Measurements from ENCODE around the gene CAMTA1. TPM values are rescaled to one million over a fixed set of nuclear protein-coding genes. Genes with fewer than 3 reads are reported as not detected.

Gene CAMTA1
- total and polyA plus RNA-seq, 4 donors, result 48.1 to 140 (median 52.3) TPM

- H3K27me3 ChIP-seq (ENCODE audit: control insufficient read depth in 3 of 3, insufficient read depth in 3 of 3, low read length in 2 of 3), result no peaks in the 10 kb centered on the region
- peak overlapping the region; percentile 28 to 55 for H3K9ac ChIP-seq (ENCODE audit: insufficient read depth in 1 of 2, low read length in 2 of 2)
- no peaks in the 10 kb centered on the region for H3K9me3 ChIP-seq (ENCODE audit: control insufficient read depth in 4 of 4, insufficient read depth in 3 of 4, low read length in 3 of 4)
- peaks cover 3 to 23% (median 10%) of the 10 kb centered on the region in 5 donors for H3K4me1 ChIP-seq (ENCODE audit: control insufficient read depth in 5 of 5, insufficient read depth in 5 of 5, low read length in 5 of 5)
- peak overlapping the region in 1 of 2 donors; percentile 95 for H3K27ac ChIP-seq (ENCODE audit: low read depth in 1 of 2, low read length in 1 of 2)
- WGBS, 2 donors, result 1 to 3% methylated on average over 26 to 78 of the region's 78 CpGs
- H3K4me3 ChIP-seq, result peak overlapping the region; percentile 73
- DNase-seq (peak; percentile 38 to 44 (median 44)), ATAC-seq (ENCODE audit: insufficient read depth, low FRiP score) (no peak)
- TF ChIP-seq CTCF (IDR thresholded peaks at IDR 0.05; ENCODE audit: control extremely low read depth, extremely low read depth), result no peak
- H3K36me3 ChIP-seq (ENCODE audit: control insufficient read depth in 4 of 4, insufficient read depth in 4 of 4, low read length in 4 of 4), result no peaks in the 10 kb centered on the region
These were observed 663 bp downstream of the CAMTA1 start for GRCh38 chr1:6785728-6786505.

- ATAC-seq (ENCODE audit: insufficient read depth, low FRiP score), result no peak
- Histone ChIP-seq H3K9ac (ENCODE audit: insufficient read depth in 1 of 2, low read length in 2 of 2) (no peak overlapping the region), H3K9me3 (ENCODE audit: control insufficient read depth in 4 of 4, insufficient read depth in 3 of 4, low read length in 3 of 4) (no peaks in the 10 kb centered on the region), H3K4me1 (ENCODE audit: control insufficient read depth in 5 of 5, insufficient read depth in 5 of 5, low read length in 5 of 5) (peaks cover 3 to 34% (median 10%) of the 10 kb centered on the region in 5 donors), H3K36me3 (ENCODE audit: control insufficient read depth in 4 of 4, insufficient read depth in 4 of 4, low read length in 4 of 4) (peaks cover 0 to 4% (median under 1%) of the 10 kb centered on the region in 4 donors), H3K4me3 (no peak overlapping the region), H3K27me3 (ENCODE audit: control insufficient read depth in 3 of 3, insufficient read depth in 3 of 3, low read length in 2 of 3) (no peaks in the 10 kb centered on the region), H3K27ac (ENCODE audit: low read depth in 1 of 2, low read length in 1 of 2) (peak overlapping the region in 1 of 2 donors; percentile 24)
- WGBS, 2 donors, result 38 to 44% methylated on average over 2 of the region's 2 CpGs
- no peak for TF ChIP-seq CTCF (IDR thresholded peaks at IDR 0.05; ENCODE audit: control extremely low read depth, extremely low read depth)
- DNase-seq, result no peak
These were observed 3.7 kb downstream of the CAMTA1 start for GRCh38 chr1:6788946-6789345.

GRCh38 chr1:6790146-6790545 is 4.9 kb downstream of the CAMTA1 start:
- DNase-seq (no peak), ATAC-seq (ENCODE audit: insufficient read depth, low FRiP score) (no peak)
- no peak overlapping the region for H3K9ac ChIP-seq (ENCODE audit: insufficient read depth in 1 of 2, low read length in 2 of 2)
- no peaks in the 10 kb centered on the region for H3K9me3 ChIP-seq (ENCODE audit: control insufficient read depth in 4 of 4, insufficient read depth in 3 of 4, low read length in 3 of 4)
- no peak overlapping the region for H3K4me3 ChIP-seq
- peaks cover 3 to 34% (median 10%) of the 10 kb centered on the region in 5 donors for H3K4me1 ChIP-seq (ENCODE audit: control insufficient read depth in 5 of 5, insufficient read depth in 5 of 5, low read length in 5 of 5)
- peaks cover 0 to 4% (median under 1%) of the 10 kb centered on the region in 4 donors for H3K36me3 ChIP-seq (ENCODE audit: control insufficient read depth in 4 of 4, insufficient read depth in 4 of 4, low read length in 4 of 4)
- no peaks in the 10 kb centered on the region for H3K27me3 ChIP-seq (ENCODE audit: control insufficient read depth in 3 of 3, insufficient read depth in 3 of 3, low read length in 2 of 3)
- no peak for TF ChIP-seq CTCF (IDR thresholded peaks at IDR 0.05; ENCODE audit: control extremely low read depth, extremely low read depth)
- H3K27ac ChIP-seq (ENCODE audit: low read depth in 1 of 2, low read length in 1 of 2), result no peak overlapping the region
- 93 to 95% methylated on average over 2 of the region's 2 CpGs for WGBS, 2 donors

Measured in lung (tissue), 12 donors.